Neural progenitor cell (in vitro differentiated cells): ENCODE measurements around the gene TSHZ2.

Source experiments
- CTCF ChIP-seq: fragments of 200-600 bp; sonication (generic); IDR thresholded peaks from 2 replicates; pipeline ENCODE4 v1.5.1; 2017; ENCODE audit warnings: antibody characterized with exemption, mild to moderate bottlenecking
- EZH2 ChIP-seq: fragments of 200-600 bp; sonication (generic); IDR thresholded peaks from 2 replicates; pipeline ENCODE4 v1.6.1; 2017; ENCODE audit warnings: antibody characterized with exemption, mild to moderate bottlenecking, moderate library complexity
- EZH2phosphoT487 ChIP-seq: fragments of 200-600 bp; sonication (generic); IDR thresholded peaks from 2 replicates; pipeline ENCODE4 v1.6.1; 2017; ENCODE audit warnings: antibody characterized with exemption

- TF ChIP-seq CTCF (no peak), EZH2 (no peak), EZH2phosphoT487 (no peak)
Observed at GRCh38 chr20:53263554-53264438, 291.6 kb downstream of the TSHZ2 start.
